Liver (tissue), 9 donors: ENCODE measurements around the gene FAM120C. TPM values are rescaled to one million over a fixed set of nuclear protein-coding genes. Genes with fewer than 3 reads are reported as not detected.

Experiments
- DNase-seq: peaks from one replicate; pipeline ENCODE4 v3.0.0-alpha.2; 2017; ENCODE audit warnings: low spot score
- H3K27ac ChIP-seq, 2 donors: one replicate each; pipeline ENCODE4 v1.7.0; 2013; ENCODE audit warnings: inconsistent platforms in 2 of 2, low read length in 2 of 2, control low read depth in 1 of 2, low read depth in 1 of 2, mild to moderate bottlenecking in 1 of 2
- H3K27me3 ChIP-seq, 4 donors: one replicate each; pipeline versions ENCODE4 v1.6.1 to v1.7.0; 2013; ENCODE audit warnings: low read length in 3 of 4, inconsistent platforms in 1 of 4, mild to moderate bottlenecking in 1 of 4, moderate library complexity in 1 of 4; ENCODE audit not compliant: control insufficient read depth in 4 of 4, insufficient read depth in 4 of 4
- H3K36me3 ChIP-seq, 4 donors: one replicate each; pipeline versions ENCODE4 v1.6.1 to v1.7.0; 2013; ENCODE audit warnings: low read length in 3 of 4, mild to moderate bottlenecking in 3 of 4, low read depth in 1 of 4, moderate library complexity in 1 of 4; ENCODE audit not compliant: control insufficient read depth in 4 of 4, insufficient read depth in 3 of 4
- H3K4me1 ChIP-seq, 4 donors: one replicate each; pipeline versions ENCODE4 v1.6.1 to v1.7.0; 2013; ENCODE audit warnings: low read length in 3 of 4, mild to moderate bottlenecking in 3 of 4, moderate library complexity in 1 of 4; ENCODE audit not compliant: control insufficient read depth in 4 of 4, insufficient read depth in 4 of 4
- H3K4me3 ChIP-seq, 3 donors: one replicate each; pipeline versions ENCODE4 v1.6.1 to v1.7.0; 2013; ENCODE audit warnings: low read length in 3 of 3, control low read depth in 1 of 3, low read depth in 1 of 3, mild to moderate bottlenecking in 1 of 3
- H3K9ac ChIP-seq, 2 donors: one replicate each; pipeline ENCODE4 v1.7.0; 2013; ENCODE audit warnings: low read length in 2 of 2, mild to moderate bottlenecking in 2 of 2, moderate library complexity in 2 of 2, control low read depth in 1 of 2, low read depth in 1 of 2
- H3K9me3 ChIP-seq, 4 donors: one replicate each; pipeline versions ENCODE4 v1.6.1 to v1.7.0; 2013; ENCODE audit warnings: low read length in 3 of 4; ENCODE audit not compliant: control insufficient read depth in 4 of 4
- EGR1 ChIP-seq, 2 donors: IDR thresholded peaks; 2 replicates each; pipeline ENCODE4 v1.6.1; 2016 to 2018; ENCODE audit warnings: antibody characterized with exemption in 2 of 2, low read depth in 2 of 2
- FOXA1 ChIP-seq: IDR thresholded peaks from 2 replicates; pipeline ENCODE4 v1.6.1; 2016; ENCODE audit warnings: antibody characterized with exemption
- FOXA2 ChIP-seq: IDR thresholded peaks from 2 replicates; pipeline ENCODE4 v1.6.1; 2016; ENCODE audit warnings: antibody characterized with exemption
- GABPA ChIP-seq, 2 donors: IDR thresholded peaks in 1 of 2; conservative IDR thresholded peaks in 1 of 2; 2 replicates each; pipeline ENCODE4 v1.6.1; 2016; ENCODE audit warnings: antibody characterized with exemption in 2 of 2, mild to moderate bottlenecking in 1 of 2, moderate library complexity in 1 of 2
- HNF4G ChIP-seq: IDR thresholded peaks from 2 replicates; pipeline ENCODE4 v1.6.1; 2016; ENCODE audit warnings: antibody characterized with exemption
- JUND ChIP-seq, 2 donors: IDR thresholded peaks; 2 replicates each; pipeline ENCODE4 v1.6.1; 2016; ENCODE audit warnings: antibody characterized with exemption in 2 of 2
- NR2F2 ChIP-seq: IDR thresholded peaks from 2 replicates; pipeline ENCODE4 v1.6.1; 2016; ENCODE audit warnings: antibody characterized with exemption
- RAD21 ChIP-seq, 2 donors: IDR thresholded peaks; 2 replicates each; pipeline ENCODE4 v1.6.1; 2016; ENCODE audit warnings: antibody characterized with exemption in 2 of 2, mild to moderate bottlenecking in 2 of 2
- RXRA ChIP-seq, 2 donors: IDR thresholded peaks; 2 replicates each; pipeline ENCODE4 v1.6.1; 2017 to 2018; ENCODE audit warnings: antibody characterized with exemption in 2 of 2, mild to moderate bottlenecking in 1 of 2
- SP1 ChIP-seq: IDR thresholded peaks from 2 replicates; pipeline ENCODE4 v1.6.1; 2018; ENCODE audit warnings: antibody characterized with exemption, mild to moderate bottlenecking
- TAF1 ChIP-seq: conservative IDR thresholded peaks from 2 replicates; pipeline ENCODE4 v1.6.1; 2016; ENCODE audit warnings: antibody characterized with exemption, mild to moderate bottlenecking
- YY1 ChIP-seq: IDR thresholded peaks from 2 replicates; pipeline ENCODE4 v1.6.1; 2016; ENCODE audit warnings: antibody characterized with exemption, mild to moderate bottlenecking
- WGBS: extraction: QIAGEN DNeasy Blood & Tissue Kit; methylation state at CpG from one replicate; pipeline ENCODE4 v1.1.7; 2013; 5-methylcytosine and 5-hydroxymethylcytosine counted together
- polyA plus RNA-seq, 2 donors: library from polyadenylated mRNA; stranded (reverse) in 1 of 2; unstranded in 1 of 2; fragments of 200-250 nt in 1 of 2; fragments of >200 nt in 1 of 2; fragmentation: Nextera tagmentation in 1 of 2; extraction: Ambion mirVana in 1 of 2; gene quantifications; one replicate each; pipeline versions ENCODE4 v1.2.1 to v1.2.3, GENCODE V29; 2013 to 2015
- total RNA-seq, 2 donors: library from RNA; depleted of rRNA; stranded (reverse); fragments of >200 nt; gene quantifications; one replicate each; pipeline ENCODE4 v1.2.3, GENCODE V29; 2014
- TF ChIP-seq, protein P1 (sequence below): IDR thresholded peaks from 2 replicates; pipeline ENCODE4 v1.6.1; 2016; ENCODE audit warnings: antibody characterized with exemption, mild to moderate bottlenecking
- TF ChIP-seq, protein P2 (sequence below): IDR thresholded peaks from 2 replicates; pipeline ENCODE4 v1.6.1; 2016; ENCODE audit warnings: antibody characterized with exemption
- TF ChIP-seq, protein P3 (sequence below): fragments of 150-350 bp; IDR thresholded peaks from 2 replicates; pipeline ENCODE4 v1.5.1; 2017; ENCODE audit warnings: improper control_type of control experiment, low read depth, low read length; ENCODE audit not compliant: missing input control
- TF ChIP-seq, protein P4 (sequence below): IDR thresholded peaks from 2 replicates; pipeline ENCODE4 v1.6.1; 2016; ENCODE audit warnings: antibody characterized with exemption
- donor health status: healthy.
- donor health status: healthy.
- donor health status: healthy.
- donor health status: healthy.
- donor health status: healthy.

FAM120C gene
- total and polyA plus RNA-seq, 4 donors, result 1.8 to 3.7 (median 2.3) TPM

DNA sequence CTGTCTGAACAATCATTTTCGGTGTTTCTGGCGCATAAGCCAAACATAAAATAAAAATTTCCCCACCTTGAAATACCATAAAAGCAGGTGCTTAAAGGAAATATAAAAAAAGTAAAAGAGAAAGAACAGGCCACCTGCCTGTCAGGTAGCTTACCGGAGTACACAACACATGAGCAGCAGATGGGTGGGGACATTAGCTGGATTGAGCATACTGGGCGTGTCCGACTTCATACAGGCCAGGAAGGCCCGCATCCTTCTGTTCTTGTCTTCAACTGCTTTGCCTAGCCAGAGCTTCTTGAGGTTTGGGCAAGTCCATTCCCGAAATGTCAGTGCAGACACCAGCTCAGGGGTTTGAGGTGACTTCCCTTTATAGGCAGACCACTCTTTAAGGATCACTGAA is 66.7 kb downstream of the FAM120C start:
- Histone ChIP-seq H3K27ac (no peak overlapping the region), H3K4me3 (no peak overlapping the region), H3K4me1 (no peaks in the 10 kb centered on the region), H3K9me3 (no peaks in the 10 kb centered on the region), H3K9ac (no peak overlapping the region), H3K36me3 (no peaks in the 10 kb centered on the region), H3K27me3 (no peaks in the 10 kb centered on the region)
- DNase-seq, result no peak
- 93% methylated on average over 7 of the region's 7 CpGs for WGBS
- TF ChIP-seq FOXA1 (no peak), SP1 (no peak), YY1 (no peak), EGR1 (IDR thresholded peaks at IDR 0.05; ENCODE audit: low read depth in 2 of 2) (no peak), FOXA2 (no peak), RXRA (IDR thresholded peaks at IDR 0.05) (no peak), JUND (IDR thresholded peaks at IDR 0.05) (no peak), TAF1 (no peak), HNF4G (no peak), GABPA (IDR thresholded peaks at IDR 0.05 in 1 of 2, conservative IDR thresholded peaks at IDR 0.05 in 1 of 2) (no peak), RAD21 (IDR thresholded peaks at IDR 0.05) (no peak), NR2F2 (no peak)
- TF ChIP-seq, protein P1, sequence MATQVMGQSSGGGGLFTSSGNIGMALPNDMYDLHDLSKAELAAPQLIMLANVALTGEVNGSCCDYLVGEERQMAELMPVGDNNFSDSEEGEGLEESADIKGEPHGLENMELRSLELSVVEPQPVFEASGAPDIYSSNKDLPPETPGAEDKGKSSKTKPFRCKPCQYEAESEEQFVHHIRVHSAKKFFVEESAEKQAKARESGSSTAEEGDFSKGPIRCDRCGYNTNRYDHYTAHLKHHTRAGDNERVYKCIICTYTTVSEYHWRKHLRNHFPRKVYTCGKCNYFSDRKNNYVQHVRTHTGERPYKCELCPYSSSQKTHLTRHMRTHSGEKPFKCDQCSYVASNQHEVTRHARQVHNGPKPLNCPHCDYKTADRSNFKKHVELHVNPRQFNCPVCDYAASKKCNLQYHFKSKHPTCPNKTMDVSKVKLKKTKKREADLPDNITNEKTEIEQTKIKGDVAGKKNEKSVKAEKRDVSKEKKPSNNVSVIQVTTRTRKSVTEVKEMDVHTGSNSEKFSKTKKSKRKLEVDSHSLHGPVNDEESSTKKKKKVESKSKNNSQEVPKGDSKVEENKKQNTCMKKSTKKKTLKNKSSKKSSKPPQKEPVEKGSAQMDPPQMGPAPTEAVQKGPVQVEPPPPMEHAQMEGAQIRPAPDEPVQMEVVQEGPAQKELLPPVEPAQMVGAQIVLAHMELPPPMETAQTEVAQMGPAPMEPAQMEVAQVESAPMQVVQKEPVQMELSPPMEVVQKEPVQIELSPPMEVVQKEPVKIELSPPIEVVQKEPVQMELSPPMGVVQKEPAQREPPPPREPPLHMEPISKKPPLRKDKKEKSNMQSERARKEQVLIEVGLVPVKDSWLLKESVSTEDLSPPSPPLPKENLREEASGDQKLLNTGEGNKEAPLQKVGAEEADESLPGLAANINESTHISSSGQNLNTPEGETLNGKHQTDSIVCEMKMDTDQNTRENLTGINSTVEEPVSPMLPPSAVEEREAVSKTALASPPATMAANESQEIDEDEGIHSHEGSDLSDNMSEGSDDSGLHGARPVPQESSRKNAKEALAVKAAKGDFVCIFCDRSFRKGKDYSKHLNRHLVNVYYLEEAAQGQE, result no peak
- TF ChIP-seq, protein P2, sequence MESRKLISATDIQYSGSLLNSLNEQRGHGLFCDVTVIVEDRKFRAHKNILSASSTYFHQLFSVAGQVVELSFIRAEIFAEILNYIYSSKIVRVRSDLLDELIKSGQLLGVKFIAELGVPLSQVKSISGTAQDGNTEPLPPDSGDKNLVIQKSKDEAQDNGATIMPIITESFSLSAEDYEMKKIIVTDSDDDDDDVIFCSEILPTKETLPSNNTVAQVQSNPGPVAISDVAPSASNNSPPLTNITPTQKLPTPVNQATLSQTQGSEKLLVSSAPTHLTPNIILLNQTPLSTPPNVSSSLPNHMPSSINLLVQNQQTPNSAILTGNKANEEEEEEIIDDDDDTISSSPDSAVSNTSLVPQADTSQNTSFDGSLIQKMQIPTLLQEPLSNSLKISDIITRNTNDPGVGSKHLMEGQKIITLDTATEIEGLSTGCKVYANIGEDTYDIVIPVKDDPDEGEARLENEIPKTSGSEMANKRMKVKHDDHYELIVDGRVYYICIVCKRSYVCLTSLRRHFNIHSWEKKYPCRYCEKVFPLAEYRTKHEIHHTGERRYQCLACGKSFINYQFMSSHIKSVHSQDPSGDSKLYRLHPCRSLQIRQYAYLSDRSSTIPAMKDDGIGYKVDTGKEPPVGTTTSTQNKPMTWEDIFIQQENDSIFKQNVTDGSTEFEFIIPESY, result no peak
- TF ChIP-seq, protein P3, sequence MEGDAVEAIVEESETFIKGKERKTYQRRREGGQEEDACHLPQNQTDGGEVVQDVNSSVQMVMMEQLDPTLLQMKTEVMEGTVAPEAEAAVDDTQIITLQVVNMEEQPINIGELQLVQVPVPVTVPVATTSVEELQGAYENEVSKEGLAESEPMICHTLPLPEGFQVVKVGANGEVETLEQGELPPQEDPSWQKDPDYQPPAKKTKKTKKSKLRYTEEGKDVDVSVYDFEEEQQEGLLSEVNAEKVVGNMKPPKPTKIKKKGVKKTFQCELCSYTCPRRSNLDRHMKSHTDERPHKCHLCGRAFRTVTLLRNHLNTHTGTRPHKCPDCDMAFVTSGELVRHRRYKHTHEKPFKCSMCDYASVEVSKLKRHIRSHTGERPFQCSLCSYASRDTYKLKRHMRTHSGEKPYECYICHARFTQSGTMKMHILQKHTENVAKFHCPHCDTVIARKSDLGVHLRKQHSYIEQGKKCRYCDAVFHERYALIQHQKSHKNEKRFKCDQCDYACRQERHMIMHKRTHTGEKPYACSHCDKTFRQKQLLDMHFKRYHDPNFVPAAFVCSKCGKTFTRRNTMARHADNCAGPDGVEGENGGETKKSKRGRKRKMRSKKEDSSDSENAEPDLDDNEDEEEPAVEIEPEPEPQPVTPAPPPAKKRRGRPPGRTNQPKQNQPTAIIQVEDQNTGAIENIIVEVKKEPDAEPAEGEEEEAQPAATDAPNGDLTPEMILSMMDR, result no peak
- TF ChIP-seq, protein P4, sequence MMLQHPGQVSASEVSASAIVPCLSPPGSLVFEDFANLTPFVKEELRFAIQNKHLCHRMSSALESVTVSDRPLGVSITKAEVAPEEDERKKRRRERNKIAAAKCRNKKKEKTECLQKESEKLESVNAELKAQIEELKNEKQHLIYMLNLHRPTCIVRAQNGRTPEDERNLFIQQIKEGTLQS, result no peak

DNA sequence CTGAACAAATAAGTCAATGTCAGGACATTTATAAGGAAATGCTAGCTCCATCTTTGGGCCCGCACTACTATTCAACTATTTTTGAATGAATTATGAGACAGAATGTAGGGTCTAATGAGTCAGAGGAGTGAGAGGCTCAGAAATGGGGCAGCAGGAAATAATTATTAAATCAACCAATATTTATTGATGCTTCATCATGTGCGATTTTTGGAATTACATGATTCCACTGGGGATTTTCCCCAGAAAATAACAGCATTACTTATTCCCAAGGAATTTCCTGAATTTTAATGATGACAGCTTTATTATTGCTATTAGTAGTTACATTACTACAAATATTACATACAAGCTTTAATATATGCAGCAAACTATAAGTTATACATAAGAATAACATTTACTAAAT is 89.5 kb downstream of the FAM120C start:
- H3K9ac ChIP-seq, result no peak overlapping the region
- TF ChIP-seq SP1 (no peak), RAD21 (IDR thresholded peaks at IDR 0.05) (no peak), NR2F2 (no peak), JUND (IDR thresholded peaks at IDR 0.05) (no peak), FOXA2 (no peak)
- TF ChIP-seq, protein P3, result no peak
- peaks cover 0 to 2% (median 0%) of the 10 kb centered on the region in 4 donors for H3K4me1 ChIP-seq
- no peak overlapping the region for H3K4me3 ChIP-seq
- 85% methylated on average over 2 of the region's 2 CpGs for WGBS
- no peak for DNase-seq
- H3K9me3 ChIP-seq, result no peaks in the 10 kb centered on the region
- peaks cover 0 to 4% (median 1%) of the 10 kb centered on the region in 4 donors for H3K36me3 ChIP-seq
- H3K27me3 ChIP-seq, result no peaks in the 10 kb centered on the region
- H3K27ac ChIP-seq, result no peak overlapping the region
